Naive B cell (primary cell): ENCODE data around the gene NDUFS8. TPM values are rescaled to one million over a fixed set of nuclear protein-coding genes. Genes with fewer than 3 reads are reported as not detected.

Source experiments
- ATAC-seq, 2 donors: fragments of 150-1000 bp; cut with Tn5 transposase; 2 replicates each; pipeline ENCODE4 v1.10.0; 2021; ENCODE audit warnings: low read depth in 2 of 2, mild to moderate bottlenecking in 2 of 2, moderate library complexity in 2 of 2
- DNase-seq: peaks from one replicate; pipeline ENCODE4 v3.0.0; 2022
- H3K27ac Mint-ChIP-seq, 6 donors: one replicate each; pipeline ENCODE4 v1.8.0; 2020 to 2022; ENCODE audit warnings: mild to moderate bottlenecking in 6 of 6, mixed read lengths in 6 of 6, moderate library complexity in 5 of 6, inconsistent platforms in 2 of 6
- H3K27me3 Mint-ChIP-seq, 3 donors: one replicate each; pipeline ENCODE4 v1.8.0; 2021 to 2022; ENCODE audit warnings: mixed read lengths in 3 of 3, mild to moderate bottlenecking in 1 of 3
- H3K36me3 Mint-ChIP-seq, 2 donors: one replicate each; pipeline ENCODE4 v1.8.0; 2020 to 2022; ENCODE audit warnings: mixed read lengths in 2 of 2, inconsistent platforms in 1 of 2, mild to moderate bottlenecking in 1 of 2
- H3K4me1 Mint-ChIP-seq, 3 donors: one replicate each; pipeline ENCODE4 v1.8.0; 2020 to 2022; ENCODE audit warnings: mixed read lengths in 3 of 3, inconsistent platforms in 1 of 3, mild to moderate bottlenecking in 1 of 3, moderate library complexity in 1 of 3
- H3K4me3 Mint-ChIP-seq, 8 donors: one replicate each; pipeline ENCODE4 v1.8.0; 2020 to 2022; ENCODE audit warnings: mild to moderate bottlenecking in 8 of 8, mixed read lengths in 8 of 8, moderate library complexity in 8 of 8, inconsistent platforms in 2 of 8
- H3K9me3 Mint-ChIP-seq, 7 donors: one replicate each; pipeline ENCODE4 v1.8.0; 2020 to 2022; ENCODE audit warnings: mixed read lengths in 7 of 7, mild to moderate bottlenecking in 5 of 7, inconsistent platforms in 2 of 7, moderate library complexity in 1 of 7
- polyA plus RNA-seq, 6 donors: library from polyadenylated mRNA; unstranded; fragments of 300-500 nt; fragmentation: Illumina TruSeq; gene quantifications; one replicate each; pipeline ENCODE4 v1.2.3, GENCODE V29; 2021; ENCODE audit warnings: low read depth in 6 of 6

Gene NDUFS8
- polyA plus RNA-seq, 6 donors from 2014 or later = 110 to 130 (median 119) TPM

GRCh38 chr11:68083517-68083916, 53.0 kb downstream of the NDUFS8 start:
- H3K9me3 Mint-ChIP-seq = no peaks in the 10 kb centered on the region
- H3K36me3 Mint-ChIP-seq = peaks cover 0 to 5% of the 10 kb centered on the region in 2 donors
- ATAC-seq (no peak), DNase-seq (no peak)
- peak overlapping the region in 1 of 6 donors; percentile 17 for H3K27ac Mint-ChIP-seq
- no peaks in the 10 kb centered on the region for H3K27me3 Mint-ChIP-seq
- no peaks in the 10 kb centered on the region for H3K4me1 Mint-ChIP-seq
- H3K4me3 Mint-ChIP-seq = no peak overlapping the region

Other genes starting within 250 kb of the NDUFS8 start
- gene UNC93B1, start 26.6 kb upstream of the NDUFS8 start, polyA plus RNA-seq = 100 to 1,000 TPM in 3 of 6 donors, 10 to 100 TPM in 3; 93.5 to 149 (median 103) TPM
- under 1 TPM in 5 of 6 donors, not detected in 1; 0.33 to 0.94 (median 0.67) TPM for gene ALDH3B1, start 20.4 kb upstream of the NDUFS8 start, polyA plus RNA-seq
- gene TCIRG1, start 8.3 kb downstream of the NDUFS8 start, polyA plus RNA-seq = 10 to 100 TPM; 16.4 to 44.9 (median 26.6) TPM
- 10 to 100 TPM in 1 of 6 donors, 1 to 10 TPM in 5; 4.9 to 17.6 (median 6.4) TPM for gene CHKA, start 90.7 kb downstream of the NDUFS8 start, polyA plus RNA-seq
- 10 to 100 TPM; 34.7 to 67.8 (median 46.3) TPM for gene KMT5B, start 182.6 kb downstream of the NDUFS8 start, polyA plus RNA-seq
- 10 to 100 TPM; 22.2 to 67.0 (median 42.5) TPM for gene C11orf24, start 241.3 kb downstream of the NDUFS8 start, polyA plus RNA-seq